ENCODE data around the gene PDCD4.

Gene PDCD4

GRCh38 chr10:110833234-110833940 lies 38.3 kb upstream of the PDCD4 start:
- Histone ChIP-seq H3K9me3 (ENCODE audit: control insufficient read depth, insufficient read depth, low read length) (no peaks in the 10 kb centered on the region), H3K36me3 (ENCODE audit: control insufficient read depth, insufficient read depth, low read length) (no peaks in the 10 kb centered on the region), H3K4me1 (ENCODE audit: control insufficient read depth, insufficient read depth, low read length) (peaks cover 6% of the 10 kb centered on the region), H3K4me3 (ENCODE audit: low read length) (no peak overlapping the region), H3K27ac (ENCODE audit: low read length) (no peak overlapping the region), H3K27me3 (ENCODE audit: control insufficient read depth, insufficient read depth, low read length) (no peaks in the 10 kb centered on the region)
- no peak for DNase-seq (ENCODE audit: low read depth, low spot score)
- WGBS (ENCODE audit: insufficient coverage, insufficient read length): no CpG with 5 or more reads among the region's 13 CpGs

DNA sequence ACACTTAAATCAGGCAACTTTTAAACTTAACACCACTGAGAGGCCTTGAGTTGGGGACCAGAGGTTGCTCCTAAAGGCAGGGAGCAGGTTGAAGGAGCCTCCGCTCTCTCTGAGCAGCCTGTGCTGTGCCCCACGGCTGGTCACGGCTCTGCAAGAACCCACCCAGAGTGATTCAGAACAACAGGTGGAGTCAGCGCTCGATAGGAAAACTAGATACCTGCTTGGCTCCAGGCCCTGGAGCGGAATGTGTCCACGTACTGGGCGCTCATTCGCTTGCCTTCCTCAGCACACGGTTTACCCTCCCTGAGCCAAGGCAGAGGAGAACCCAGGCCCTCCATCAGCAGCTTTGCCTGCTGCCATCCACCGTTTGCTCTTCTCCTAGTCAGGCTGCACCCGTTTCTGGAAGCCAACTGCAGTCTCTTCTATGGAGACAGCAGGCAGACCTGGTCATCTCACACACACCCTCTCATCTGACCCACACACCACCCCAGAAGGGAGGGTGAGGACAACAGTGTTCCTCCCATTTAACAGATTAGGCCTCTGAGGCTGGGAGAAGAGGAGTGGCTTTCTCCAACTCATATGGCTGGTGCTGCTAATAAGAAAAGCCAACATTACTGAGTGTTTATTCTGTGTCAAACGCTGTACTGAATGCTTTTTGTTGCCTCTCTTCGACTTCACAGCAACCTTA lies 37.6 kb upstream of the PDCD4 start:
- H3K27me3 ChIP-seq (ENCODE audit: control insufficient read depth, insufficient read depth, low read length): no peaks in the 10 kb centered on the region
- peaks cover 6% of the 10 kb centered on the region for H3K4me1 ChIP-seq (ENCODE audit: control insufficient read depth, insufficient read depth, low read length)
- H3K27ac ChIP-seq (ENCODE audit: low read length): no peak overlapping the region
- H3K4me3 ChIP-seq (ENCODE audit: low read length): no peak overlapping the region
- H3K9me3 ChIP-seq (ENCODE audit: control insufficient read depth, insufficient read depth, low read length): no peaks in the 10 kb centered on the region
- no CpG with 5 or more reads among the region's 14 CpGs for WGBS (ENCODE audit: insufficient coverage, insufficient read length)
- DNase-seq (ENCODE audit: low read depth, low spot score): no peak
- H3K36me3 ChIP-seq (ENCODE audit: control insufficient read depth, insufficient read depth, low read length): no peaks in the 10 kb centered on the region

DNA sequence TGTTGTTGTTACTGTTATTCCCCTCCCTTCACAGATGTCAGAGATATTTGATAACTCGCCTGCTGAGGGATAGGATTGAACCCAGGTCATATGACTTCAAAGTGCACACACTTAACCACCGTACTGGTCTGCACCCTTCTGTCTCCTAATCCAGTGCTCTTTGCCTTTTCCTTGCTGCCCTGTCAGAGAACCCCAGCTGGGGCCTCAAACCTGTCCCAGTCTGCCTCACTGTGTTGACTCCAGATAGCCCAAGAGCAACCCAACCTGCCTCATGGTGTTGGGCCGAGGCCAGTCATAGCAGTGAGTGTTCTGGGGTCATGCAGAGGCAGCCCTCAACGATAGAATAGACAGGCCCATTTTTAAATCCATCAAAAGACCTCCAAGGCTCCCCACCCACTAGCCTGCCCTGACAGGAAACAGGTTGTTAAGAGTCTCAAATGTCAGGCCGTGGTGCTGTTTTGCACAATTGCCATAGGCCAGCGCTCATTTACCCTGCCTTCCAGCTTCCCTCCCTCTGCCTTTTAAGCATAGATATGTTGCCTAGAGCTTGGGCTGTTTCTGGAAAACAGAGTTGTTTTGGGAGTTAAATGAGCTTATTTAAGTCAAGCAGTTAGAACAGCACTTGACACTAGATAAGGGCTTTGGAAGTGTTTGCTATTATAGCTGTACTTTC lies 37.0 kb upstream of the PDCD4 start:
- no peaks in the 10 kb centered on the region for H3K36me3 ChIP-seq (ENCODE audit: control insufficient read depth, insufficient read depth, low read length)
- no peak overlapping the region for H3K27ac ChIP-seq (ENCODE audit: low read length)
- H3K27me3 ChIP-seq (ENCODE audit: control insufficient read depth, insufficient read depth, low read length): no peaks in the 10 kb centered on the region
- H3K9me3 ChIP-seq (ENCODE audit: control insufficient read depth, insufficient read depth, low read length): no peaks in the 10 kb centered on the region
- no peak overlapping the region for H3K4me3 ChIP-seq (ENCODE audit: low read length)
- no CpG with 5 or more reads among the region's 6 CpGs for WGBS (ENCODE audit: insufficient coverage, insufficient read length)
- H3K4me1 ChIP-seq (ENCODE audit: control insufficient read depth, insufficient read depth, low read length): peaks cover 4% of the 10 kb centered on the region; the same call in 1 of the 2 replicates
- DNase-seq (ENCODE audit: low read depth, low spot score): peak; percentile 25

- Histone ChIP-seq H3K4me3 (ENCODE audit: low read length) (no peak overlapping the region), H3K27me3 (ENCODE audit: control insufficient read depth, insufficient read depth, low read length) (no peaks in the 10 kb centered on the region), H3K36me3 (ENCODE audit: control insufficient read depth, insufficient read depth, low read length) (no peaks in the 10 kb centered on the region), H3K27ac (ENCODE audit: low read length) (no peak overlapping the region), H3K9me3 (ENCODE audit: control insufficient read depth, insufficient read depth, low read length) (no peaks in the 10 kb centered on the region), H3K4me1 (ENCODE audit: control insufficient read depth, insufficient read depth, low read length) (peaks cover 5% of the 10 kb centered on the region; the same call in 1 of the 2 replicates)
- no CpG with 5 or more reads among the region's 7 CpGs for WGBS (ENCODE audit: insufficient coverage, insufficient read length)
- DNase-seq (ENCODE audit: low read depth, low spot score): no peak
Observed at GRCh38 chr10:110835841-110836240, 35.9 kb upstream of the PDCD4 start.

DNA sequence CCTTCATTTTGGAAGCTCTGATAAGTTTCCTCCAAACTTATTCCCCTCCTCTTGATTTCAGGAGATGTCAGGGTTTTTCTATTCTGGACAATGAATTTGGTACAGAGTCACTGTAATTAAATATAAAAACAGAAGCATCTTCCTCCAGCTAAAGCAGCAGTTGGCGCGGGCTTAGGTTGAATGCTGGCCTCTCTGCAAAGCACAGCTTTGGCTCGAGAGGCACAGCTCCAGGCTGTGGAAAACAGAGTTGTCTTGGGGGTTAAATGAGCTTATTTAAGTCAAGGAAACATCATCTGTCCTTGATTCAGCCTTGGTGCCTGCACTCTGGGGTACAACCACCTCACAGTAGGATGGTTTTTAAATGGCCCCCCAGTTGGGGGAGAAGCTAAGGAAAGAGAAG lies 35.0 kb upstream of the PDCD4 start:
- WGBS (ENCODE audit: insufficient coverage, insufficient read length): no CpG with 5 or more reads among the region's 3 CpGs
- Histone ChIP-seq H3K27me3 (ENCODE audit: control insufficient read depth, insufficient read depth, low read length) (no peaks in the 10 kb centered on the region), H3K36me3 (ENCODE audit: control insufficient read depth, insufficient read depth, low read length) (no peaks in the 10 kb centered on the region), H3K4me3 (ENCODE audit: low read length) (no peak overlapping the region), H3K9me3 (ENCODE audit: control insufficient read depth, insufficient read depth, low read length) (no peaks in the 10 kb centered on the region), H3K4me1 (ENCODE audit: control insufficient read depth, insufficient read depth, low read length) (peaks cover 5% of the 10 kb centered on the region; the same call in 1 of the 2 replicates), H3K27ac (ENCODE audit: low read length) (no peak overlapping the region)
- no peak for DNase-seq (ENCODE audit: low read depth, low spot score)

DNA sequence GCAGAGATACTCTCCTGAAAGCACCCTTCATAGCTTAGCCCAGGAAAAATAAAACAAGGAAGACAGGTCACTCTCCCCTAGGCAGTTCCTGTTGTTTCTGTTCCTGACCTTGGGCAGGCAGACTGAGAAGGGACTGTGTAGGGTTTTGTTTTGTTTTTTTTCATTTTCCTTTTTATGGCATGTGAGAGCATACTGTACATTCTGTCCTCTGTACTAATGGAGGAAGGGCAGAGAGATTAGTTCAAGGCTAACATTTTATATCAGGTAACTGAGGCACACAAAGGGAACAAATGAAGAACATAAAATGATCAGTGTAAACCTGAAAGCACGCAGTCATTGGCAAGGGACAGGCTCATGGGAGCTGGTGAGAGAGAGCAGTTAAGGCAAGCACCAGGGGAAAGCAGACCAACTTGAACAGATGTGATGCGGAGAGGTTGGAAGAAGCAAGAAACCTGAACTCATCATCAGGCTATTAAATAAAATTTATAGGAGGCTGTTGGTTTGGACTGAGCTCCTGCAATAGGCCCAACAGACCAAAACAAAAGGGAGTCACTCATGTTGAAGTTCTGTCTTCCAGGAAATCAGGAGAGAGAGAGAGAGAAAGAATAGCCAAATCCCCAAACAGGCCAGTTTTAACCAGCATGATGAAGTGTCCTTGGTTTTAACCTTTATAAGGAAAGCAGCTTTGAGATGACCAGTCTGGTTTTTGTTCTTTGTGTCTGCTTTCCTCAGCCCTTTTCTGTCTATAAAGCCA lies 34.1 kb upstream of the PDCD4 start:
- Histone ChIP-seq H3K9me3 (ENCODE audit: control insufficient read depth, insufficient read depth, low read length) (no peaks in the 10 kb centered on the region), H3K36me3 (ENCODE audit: control insufficient read depth, insufficient read depth, low read length) (no peaks in the 10 kb centered on the region), H3K27ac (ENCODE audit: low read length) (no peak overlapping the region), H3K27me3 (ENCODE audit: control insufficient read depth, insufficient read depth, low read length) (no peaks in the 10 kb centered on the region), H3K4me3 (ENCODE audit: low read length) (no peak overlapping the region), H3K4me1 (ENCODE audit: control insufficient read depth, insufficient read depth, low read length) (peaks cover 5% of the 10 kb centered on the region; the same call in 1 of the 2 replicates)
- DNase-seq (ENCODE audit: low read depth, low spot score): no peak
- WGBS (ENCODE audit: insufficient coverage, insufficient read length): no CpG with 5 or more reads among the region's 2 CpGs

- no CpG with 5 or more reads among the region's 5 CpGs for WGBS (ENCODE audit: insufficient coverage, insufficient read length)
- Histone ChIP-seq H3K27me3 (ENCODE audit: control insufficient read depth, insufficient read depth, low read length) (no peaks in the 10 kb centered on the region), H3K36me3 (ENCODE audit: control insufficient read depth, insufficient read depth, low read length) (no peaks in the 10 kb centered on the region), H3K27ac (ENCODE audit: low read length) (no peak overlapping the region), H3K4me3 (ENCODE audit: low read length) (no peak overlapping the region), H3K9me3 (ENCODE audit: control insufficient read depth, insufficient read depth, low read length) (no peaks in the 10 kb centered on the region), H3K4me1 (ENCODE audit: control insufficient read depth, insufficient read depth, low read length) (0 out of 2 replicates have a peak, but pooled peaks cover 1% of the 10 kb centered on the region)
- DNase-seq (ENCODE audit: low read depth, low spot score): no peak
Observed at GRCh38 chr10:110840225-110840922, 31.4 kb upstream of the PDCD4 start.

GRCh38 chr10:110840923-110841428 lies 30.8 kb upstream of the PDCD4 start:
- Histone ChIP-seq H3K27me3 (ENCODE audit: control insufficient read depth, insufficient read depth, low read length) (no peaks in the 10 kb centered on the region), H3K4me3 (ENCODE audit: low read length) (no peak overlapping the region), H3K36me3 (ENCODE audit: control insufficient read depth, insufficient read depth, low read length) (no peaks in the 10 kb centered on the region), H3K4me1 (ENCODE audit: control insufficient read depth, insufficient read depth, low read length) (0 out of 2 replicates have a peak, but pooled peaks cover 1% of the 10 kb centered on the region), H3K9me3 (ENCODE audit: control insufficient read depth, insufficient read depth, low read length) (no peaks in the 10 kb centered on the region), H3K27ac (ENCODE audit: low read length) (no peak overlapping the region)
- no CpG with 5 or more reads among the region's 3 CpGs for WGBS (ENCODE audit: insufficient coverage, insufficient read length)
- DNase-seq (ENCODE audit: low read depth, low spot score): no peak

DNA sequence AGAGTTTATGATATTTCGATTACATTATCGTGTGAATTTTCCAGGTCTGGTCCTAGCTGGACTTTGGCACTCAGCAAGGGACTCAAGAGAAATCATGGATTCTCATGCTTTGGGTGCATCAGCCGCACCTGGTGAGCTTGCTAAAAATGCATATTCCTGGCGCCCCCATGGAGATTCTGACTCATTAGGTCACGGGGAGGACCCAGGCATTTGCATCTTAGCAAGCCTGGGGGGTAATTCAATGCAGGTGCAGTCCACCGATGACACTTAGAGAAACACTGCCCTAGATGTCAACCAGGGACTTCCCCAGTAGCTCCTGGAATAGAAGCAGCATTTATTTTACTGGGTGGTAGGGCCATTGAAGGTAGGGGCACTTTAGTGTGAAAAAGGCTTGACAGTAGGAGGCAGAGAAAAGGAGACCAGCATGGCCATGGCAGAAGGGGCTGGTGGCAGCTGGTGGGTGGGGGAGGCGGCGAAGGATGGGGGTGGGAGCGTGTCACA lies 29.9 kb upstream of the PDCD4 start:
- Histone ChIP-seq H3K27me3 (ENCODE audit: control insufficient read depth, insufficient read depth, low read length) (no peaks in the 10 kb centered on the region), H3K36me3 (ENCODE audit: control insufficient read depth, insufficient read depth, low read length) (no peaks in the 10 kb centered on the region), H3K27ac (ENCODE audit: low read length) (no peak overlapping the region), H3K4me3 (ENCODE audit: low read length) (no peak overlapping the region), H3K4me1 (ENCODE audit: control insufficient read depth, insufficient read depth, low read length) (0 out of 2 replicates have a peak, but pooled peaks cover 1% of the 10 kb centered on the region), H3K9me3 (ENCODE audit: control insufficient read depth, insufficient read depth, low read length) (no peaks in the 10 kb centered on the region)
- no CpG with 5 or more reads among the region's 9 CpGs for WGBS (ENCODE audit: insufficient coverage, insufficient read length)
- DNase-seq (ENCODE audit: low read depth, low spot score): no peak
